Fibroblast of skin of abdomen (primary cell): Measurements from ENCODE around the gene GNRHR.
"Not testable (repeated sequence)": the region's sequence is repeated elsewhere in the genome, so short reads cannot be mapped to it uniquely, and the experiment has no call there.

Experiments used
- DNase-seq: peaks from one replicate; pipeline ENCODE4 v3.0.0-alpha.2; 2013

Gene GNRHR

DNA sequence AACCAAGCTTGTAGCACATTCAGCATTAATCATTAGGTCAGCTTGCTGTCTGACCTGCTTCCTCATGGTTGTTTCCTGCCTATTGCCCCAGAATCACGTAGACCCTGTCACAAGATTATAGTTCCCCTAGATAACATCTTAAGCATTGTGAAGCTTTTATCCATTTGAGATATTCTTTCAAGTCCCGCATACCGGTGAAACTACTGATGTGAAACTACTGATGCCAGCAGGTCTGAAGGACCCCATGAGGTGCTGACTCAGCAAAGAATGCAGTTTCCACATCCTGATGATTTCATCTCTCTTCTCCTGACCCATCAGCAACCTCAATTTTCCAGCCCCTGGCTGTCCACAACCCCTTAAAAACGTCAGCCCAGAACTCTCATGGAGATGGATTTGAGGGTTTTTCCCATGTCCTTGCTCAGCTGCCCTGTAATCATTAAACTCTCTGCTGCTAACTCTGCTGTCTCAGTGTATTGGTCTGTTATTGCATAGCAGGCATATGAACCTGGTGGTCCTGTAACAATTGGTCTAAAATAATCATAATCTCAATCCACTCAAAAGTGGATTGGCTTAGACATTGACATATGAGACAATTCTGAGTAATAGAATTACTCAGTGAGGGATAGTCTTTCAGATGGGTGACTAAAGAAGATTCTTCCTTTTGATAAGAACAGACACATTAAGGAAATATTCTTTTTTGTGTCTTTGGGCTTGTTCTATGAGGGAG, 26.9 kb downstream of the GNRHR start:
- DNase-seq: peak; percentile 58

DNA sequence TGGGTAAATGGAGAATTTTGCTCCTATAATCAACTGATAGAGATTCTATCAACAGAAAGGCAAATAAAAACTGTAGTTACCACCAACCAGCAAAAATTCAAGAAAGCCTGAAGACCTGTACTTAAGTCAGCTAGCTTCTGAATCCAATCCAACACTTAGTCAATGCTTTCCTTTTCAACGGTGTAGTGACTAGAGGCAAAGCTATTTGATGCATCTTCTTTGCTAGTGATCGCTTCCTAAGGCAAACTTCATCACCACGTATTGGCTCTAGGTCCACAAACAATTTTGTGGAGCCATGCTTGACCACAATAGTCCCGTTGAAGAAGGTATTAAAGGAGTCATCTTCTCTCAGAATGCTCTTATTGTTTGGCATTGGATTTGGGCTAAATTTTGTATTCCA, 28.2 kb downstream of the GNRHR start:
- peak; percentile 39 for DNase-seq

DNA sequence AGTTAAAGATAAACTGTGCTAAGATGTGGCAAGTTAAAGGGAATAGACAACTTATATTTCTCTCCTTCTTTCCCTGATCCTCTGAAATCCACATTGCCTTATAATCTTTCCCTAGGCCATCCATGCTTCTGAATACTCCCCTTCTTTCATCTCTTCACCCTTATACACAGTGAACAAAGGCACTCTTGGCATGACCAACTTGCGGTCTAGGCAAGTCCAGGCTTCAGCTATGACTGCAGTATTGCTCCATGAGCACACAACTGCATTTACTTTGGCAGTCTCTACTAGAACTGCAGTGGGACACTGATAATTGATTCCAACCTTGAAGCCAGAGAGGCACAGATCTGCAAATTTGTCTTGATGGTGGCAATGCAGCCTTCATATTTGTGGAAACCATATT, 29.1 kb downstream of the GNRHR start:
- DNase-seq: no peak

DNA sequence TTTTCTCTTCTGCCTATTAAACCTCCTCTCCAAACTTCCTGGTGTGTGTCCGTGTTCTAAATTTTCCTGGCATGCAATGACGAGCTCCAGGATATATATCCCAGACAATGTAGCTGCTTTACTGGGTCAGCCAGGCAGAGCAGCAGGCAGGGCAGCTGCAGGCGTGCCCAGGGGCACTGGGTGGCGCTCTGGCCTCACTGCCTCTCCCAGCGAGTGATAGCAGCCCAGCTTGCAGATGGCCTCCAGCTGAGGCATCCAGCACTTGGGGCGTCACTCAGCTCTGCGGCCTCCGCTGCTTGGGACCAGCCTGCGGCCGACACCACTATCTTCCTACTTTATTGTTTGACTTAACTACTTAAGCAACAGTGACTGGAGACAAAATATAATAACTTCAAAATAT, 30.2 kb downstream of the GNRHR start:
- peak; percentile 7 for DNase-seq

DNA sequence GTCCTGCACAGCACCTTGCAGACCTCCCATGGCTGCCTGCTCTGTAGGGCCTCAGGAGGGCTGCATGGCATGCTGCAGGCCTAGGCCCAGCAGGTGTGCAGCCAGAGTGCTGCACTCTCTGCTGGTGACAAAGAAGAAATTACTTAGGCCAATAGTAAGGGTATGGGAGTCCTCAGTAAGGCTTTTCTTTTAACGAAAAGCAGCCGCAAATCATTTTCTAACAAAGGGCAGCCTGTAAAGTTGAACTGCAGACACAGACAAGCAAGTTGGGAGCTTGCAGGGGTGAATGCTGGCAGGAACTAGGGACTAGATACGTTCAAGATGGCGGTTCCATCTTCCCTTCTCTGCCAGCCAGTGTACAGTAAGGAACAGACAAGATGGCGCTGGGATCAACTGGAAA, 30.8 kb downstream of the GNRHR start:
- no peak for DNase-seq

DNA sequence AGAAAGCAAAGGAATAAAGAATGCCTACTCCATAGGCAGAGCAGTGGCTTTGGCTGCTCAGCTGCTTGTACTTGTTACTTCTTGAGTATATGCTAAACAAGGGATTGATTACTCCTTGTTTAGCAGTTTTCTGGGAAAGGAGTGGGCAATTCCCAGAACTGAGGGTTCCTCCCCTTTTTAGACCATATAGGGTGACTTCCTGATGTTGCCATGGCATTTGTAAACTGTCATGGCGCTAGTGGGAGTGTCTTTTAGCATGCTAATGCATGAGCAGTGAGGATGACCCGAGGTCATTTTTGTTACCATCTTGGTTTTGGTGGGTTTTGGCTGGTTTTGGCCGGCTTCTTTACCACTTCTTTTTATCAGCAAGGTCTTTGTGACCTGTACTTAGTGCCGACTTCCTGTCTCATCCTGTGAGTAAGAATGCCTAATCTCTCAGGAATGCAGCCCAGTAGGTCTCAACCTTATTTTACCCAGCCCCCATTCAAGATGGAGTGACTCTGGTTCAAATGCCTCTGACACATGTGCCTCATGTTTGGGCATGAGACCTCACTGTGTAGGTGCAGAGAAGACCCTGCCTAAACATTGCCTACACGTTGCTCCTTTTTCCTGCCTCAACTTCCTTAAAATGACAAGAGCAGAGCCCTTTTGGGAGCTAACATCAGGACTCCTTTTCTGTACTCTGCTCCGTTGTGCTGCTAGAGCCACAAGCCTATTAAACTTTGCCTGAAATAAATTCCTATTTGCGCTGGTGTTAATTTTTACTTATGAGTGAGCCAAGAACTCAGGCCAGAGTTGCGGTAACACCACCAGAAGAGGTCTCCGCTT, 32.2 kb downstream of the GNRHR start:
- peak; percentile 45 for DNase-seq

DNA sequence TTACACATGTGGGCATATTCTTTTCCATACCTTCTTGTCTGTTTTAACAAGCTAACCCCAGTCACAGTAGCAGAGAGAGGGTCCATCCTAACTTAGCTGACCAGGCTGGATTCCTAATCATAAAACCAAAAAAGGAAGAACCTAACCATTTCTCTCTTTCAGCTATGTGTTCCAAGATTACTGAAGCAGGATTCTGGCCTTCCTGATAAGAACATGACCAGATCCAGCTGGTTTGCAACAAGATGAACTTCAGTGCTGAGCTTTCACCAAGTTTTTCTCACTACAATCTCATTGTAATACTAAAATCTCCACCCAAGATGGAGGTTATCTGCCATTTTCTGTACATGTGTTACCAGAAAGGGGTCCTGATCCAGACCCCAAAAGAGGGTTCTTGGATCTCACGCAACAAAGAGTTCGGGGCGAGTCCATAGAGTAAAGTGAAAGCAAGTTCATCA, 32.8 kb downstream of the GNRHR start:
- DNase-seq: no peak

DNA sequence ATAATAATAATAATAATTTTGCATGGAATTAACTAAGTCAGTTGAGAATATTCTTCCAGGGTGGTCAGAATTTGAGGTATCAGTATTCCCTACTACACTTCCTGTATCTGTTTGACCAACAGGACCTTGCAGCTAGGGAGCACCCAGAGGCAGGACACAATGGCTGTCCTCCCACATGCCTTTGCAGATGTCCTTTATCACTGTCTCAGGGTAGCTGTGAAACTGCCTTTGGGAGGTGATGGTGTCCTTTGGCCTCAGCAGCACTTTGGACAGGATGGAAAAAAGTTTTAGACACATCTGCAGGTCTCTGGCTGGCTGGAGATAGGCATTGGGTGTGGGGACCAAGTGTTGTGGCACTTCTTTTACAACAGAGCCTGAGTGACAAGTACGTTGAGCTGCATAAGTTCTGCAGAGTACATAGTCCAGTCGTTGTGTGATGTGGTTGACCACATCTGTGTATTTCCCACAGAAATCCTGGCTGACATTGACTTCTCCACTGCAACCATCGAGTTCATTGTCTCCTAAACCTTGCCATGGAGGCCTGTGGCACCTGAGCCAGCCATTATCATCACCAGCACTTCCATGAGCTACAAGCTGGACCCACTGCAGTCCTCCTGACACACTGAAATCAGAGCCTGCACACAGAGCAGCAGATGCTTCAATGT, 34.1 kb downstream of the GNRHR start:
- DNase-seq: no peak

DNA sequence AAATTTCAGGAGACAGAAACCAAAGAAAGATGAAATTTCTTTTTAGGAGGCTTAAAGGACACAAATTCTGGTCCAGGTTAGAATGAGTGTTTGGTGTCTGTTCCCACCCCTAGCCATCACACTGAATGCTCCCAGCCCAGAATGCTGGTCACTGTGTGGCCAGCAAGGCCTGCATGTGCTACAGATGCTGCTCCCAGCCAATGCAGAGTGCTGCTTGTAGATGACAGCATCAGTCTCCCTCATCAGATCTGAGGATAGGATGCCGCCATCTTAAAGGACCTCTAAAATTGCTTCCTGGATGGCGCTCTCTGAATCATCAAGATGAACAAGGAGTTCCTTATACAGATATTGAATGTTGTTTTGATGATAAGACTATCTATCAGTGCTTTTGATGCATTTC, 35.3 kb downstream of the GNRHR start:
- no peak for DNase-seq

DNA sequence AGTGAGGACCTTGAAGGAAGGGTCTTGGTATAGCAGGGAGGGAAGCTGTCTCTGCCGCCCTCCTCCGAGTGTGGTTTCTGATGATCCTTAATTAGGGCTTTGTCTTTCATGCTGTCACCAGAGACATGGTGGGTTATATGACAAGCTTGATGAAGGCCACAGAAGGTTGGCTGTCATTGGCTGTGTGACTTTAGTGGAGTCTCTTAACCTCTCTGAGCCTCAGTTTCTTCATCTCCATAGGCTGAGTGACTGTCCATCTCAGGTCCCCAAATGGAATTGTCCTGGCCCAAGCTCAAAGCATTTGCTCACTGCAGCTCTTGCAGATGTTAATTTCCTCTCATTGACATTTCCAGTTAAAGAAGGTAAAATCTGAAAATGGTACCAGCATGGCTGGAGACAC, 36.6 kb downstream of the GNRHR start:
- DNase-seq: no peak

DNA sequence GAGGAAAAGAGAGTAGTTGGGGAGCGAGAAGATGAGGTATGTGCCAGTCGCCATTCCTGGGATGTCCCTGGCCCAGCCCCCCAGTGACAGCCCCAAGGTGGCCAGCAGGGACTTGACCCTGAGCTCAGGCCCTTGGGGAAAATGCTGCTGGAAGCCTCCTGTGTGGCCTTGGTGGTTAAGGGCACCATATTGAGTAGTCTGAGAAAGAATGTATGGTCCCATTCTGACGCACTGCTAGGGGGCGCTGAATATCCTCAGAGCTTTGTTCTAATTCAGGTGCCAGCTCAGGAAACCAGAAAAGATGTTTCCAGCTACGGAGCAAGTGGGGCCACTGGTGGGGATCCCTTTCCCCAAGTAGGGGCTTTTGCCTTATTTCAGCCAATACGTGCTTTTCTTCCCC, 39.2 kb downstream of the GNRHR start:
- no peak for DNase-seq

DNA sequence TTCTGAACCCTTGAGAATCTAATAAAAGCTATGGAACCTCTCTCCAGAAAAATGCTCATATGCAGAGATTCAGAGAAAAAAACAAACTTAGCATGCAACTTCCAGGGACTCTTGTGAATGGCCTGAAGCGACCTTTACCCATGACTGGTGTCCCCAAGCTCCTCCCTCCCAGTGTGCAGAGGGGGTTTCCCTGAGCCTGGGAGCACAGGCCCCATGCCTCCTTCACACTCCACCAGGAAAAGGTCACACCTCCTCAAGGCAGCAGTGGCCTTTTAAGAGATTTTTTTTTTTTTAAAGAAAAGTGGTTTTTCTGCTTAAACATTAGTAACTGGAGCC, 40.0 kb downstream of the GNRHR start:
- no peak for DNase-seq

DNA sequence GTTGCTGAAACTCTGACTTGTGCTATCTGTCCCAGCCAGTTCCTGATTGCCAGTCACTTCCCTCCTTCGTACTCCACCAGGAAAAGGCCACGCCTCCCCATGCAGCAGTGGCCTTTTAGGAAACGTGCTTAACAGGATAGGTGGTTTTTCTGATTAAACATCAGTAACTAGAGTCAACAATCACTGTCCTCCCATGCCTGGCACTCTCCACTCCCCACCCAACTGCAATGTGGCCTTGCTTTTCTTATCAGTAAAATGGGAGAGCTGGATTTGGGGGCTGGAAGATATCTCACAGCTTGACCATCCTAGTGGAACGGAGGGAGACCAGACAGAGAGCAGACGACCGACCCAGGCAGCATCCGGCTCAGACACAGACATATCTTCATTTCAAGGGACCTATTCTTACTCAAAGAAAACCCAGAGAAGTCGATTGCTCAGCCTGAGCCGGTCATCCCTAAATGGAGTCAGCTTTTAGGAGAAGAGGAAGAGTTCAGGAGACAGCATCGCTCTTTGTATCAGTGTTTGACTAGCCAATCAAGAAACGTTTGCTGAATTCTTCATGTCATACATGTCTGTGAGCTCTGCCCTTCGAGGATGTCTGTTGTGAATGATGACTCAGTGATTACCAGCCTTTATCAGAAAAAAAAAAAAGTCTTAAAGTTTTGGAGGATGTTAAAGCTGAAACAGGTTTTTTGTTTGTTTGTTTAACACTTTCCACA, 40.5 kb downstream of the GNRHR start:
- DNase-seq: peak; percentile 47

DNA sequence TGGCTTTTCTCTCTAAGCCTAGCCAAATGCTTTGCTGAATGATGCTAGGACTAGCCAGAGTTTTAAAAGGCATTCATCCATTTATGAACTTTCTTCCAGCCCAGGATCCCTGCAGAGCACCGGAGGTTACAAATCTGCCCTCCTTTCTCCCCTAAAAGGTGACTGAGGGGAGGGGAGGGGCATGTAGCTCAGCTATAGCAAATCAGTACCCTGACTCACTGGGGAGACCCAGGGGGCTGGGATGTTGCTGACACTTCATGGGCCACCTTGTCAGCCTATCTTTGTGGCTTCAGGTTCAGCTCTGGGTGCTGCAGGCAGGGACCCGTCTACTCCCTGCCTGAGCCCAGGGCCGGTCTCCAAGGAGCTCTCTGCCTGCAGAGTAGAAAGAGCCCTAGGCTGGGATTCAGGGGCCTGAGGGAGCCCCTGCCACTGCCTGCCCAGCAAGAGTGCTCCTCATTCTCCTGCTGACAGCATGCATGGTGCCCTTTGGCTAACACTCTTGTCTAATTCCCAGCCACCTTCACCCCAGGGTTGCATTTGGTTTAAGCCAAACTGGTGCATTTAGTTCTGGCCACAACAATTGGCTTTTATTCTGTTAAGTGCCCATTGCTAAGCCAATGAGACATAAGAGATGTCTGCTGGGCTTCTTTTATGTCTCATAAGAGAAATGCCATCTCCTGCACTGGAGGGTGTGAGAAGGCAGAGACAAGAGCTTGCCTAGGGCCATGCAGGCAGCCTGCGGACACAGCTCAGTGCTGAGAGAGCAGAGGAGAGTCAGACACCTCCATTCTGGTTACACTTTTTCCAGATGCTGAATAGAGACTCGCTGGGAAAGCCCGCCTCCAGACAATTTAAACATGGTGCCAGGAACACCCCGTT, 41.3 kb downstream of the GNRHR start:
- DNase-seq: no peak

DNA sequence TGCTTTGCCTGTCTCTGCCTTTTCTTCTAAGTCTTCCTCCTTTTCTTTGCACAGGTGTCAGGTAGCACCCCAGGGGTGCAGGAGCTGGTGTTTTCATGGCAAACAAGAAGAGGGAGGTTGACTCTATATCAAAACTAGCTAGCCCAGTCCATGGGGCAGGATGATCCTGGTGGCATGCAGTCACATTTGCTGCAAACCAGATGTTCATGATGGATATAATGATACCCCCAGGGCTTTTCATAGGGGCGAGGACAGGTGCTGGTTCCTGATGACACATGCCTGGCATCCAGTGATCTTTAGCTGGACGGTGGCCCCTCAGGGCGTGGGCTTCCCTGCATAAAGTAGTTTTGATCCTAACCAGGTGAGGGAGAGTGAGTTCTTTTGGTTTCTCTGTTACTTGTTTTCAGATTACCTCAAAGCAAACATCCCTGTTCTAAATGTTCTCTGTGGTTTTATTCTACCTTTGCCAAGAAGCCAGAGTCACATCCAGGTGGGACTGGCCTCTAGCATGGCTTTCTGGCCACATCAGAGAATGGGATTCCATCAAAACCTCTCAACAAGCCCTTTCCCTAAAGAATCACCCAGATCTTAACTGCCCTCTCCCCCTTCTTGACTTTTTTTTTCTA, 42.1 kb downstream of the GNRHR start:
- no peak for DNase-seq

DNA sequence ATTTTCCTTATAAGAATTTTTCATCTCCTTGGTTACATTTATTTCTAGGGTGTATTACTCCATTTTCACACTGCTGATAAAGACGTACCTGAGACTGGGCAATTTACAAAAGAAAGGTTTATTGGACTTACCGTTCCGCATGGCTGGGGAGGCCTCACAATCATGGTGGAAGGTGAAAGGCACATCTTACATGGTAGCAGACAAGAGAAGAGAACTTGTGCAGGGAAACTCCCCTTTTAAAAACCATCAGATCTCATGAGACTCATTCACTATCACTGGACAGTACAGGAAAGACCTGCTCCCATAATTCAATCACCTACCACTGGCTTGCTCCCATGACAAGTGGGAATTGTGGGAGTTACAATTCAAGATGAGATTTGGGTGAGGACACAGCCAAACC, 47.5 kb downstream of the GNRHR start:
- not testable (repeated sequence) for DNase-seq

DNA sequence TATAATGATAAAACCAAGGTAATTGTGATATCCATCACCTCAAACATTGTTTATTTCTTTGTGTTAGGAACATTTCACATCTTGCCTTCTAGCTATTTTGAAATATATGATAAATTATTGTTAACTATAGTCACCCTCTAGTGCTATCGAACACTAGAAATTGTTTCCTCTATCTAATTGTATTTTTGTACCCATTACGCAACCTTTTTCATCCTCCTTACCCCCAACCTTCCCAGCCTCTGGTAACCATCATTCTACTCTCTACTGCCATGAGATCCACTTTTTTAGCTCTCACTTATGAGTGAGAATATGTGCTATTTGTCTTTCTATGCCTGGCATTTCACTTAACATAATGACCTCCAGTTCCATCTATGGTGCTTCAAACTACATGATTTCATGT, 49.3 kb downstream of the GNRHR start:
- no peak for DNase-seq

DNA sequence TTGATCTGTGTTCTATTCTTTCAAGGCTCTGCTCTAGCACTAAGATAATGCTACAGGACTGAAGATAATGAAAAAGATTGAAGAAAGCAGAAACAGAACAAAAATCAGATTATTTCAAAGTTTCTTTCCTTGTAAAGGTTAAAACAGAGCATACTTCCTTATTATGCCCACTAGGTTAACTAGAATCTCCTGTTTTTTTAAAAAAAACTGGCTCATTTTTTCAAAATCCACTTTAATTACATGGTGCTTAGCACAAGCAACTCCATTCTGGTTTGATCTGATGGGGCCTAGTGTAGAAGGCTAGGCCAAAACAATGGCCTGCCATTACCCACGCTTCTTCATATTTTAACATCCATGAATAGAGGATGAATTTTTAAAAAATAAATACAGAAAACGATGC, 52.0 kb downstream of the GNRHR start:
- DNase-seq: no peak

DNA sequence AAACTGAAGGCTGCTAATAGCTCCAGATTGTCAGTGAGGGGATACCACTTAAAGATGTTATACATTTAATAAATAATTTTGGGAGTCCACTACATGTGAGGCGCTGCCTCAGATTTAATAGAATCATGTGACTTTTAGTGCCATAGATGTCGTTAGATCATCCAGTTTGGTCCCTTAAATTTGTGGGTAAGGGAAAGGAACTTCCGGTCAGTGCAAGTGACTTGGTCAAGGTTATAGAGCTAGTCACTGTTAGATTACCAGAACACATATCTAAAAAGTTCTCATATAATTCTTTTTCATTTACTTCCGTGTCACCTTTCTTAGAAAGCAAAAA, 52.7 kb downstream of the GNRHR start:
- DNase-seq: no peak

DNA sequence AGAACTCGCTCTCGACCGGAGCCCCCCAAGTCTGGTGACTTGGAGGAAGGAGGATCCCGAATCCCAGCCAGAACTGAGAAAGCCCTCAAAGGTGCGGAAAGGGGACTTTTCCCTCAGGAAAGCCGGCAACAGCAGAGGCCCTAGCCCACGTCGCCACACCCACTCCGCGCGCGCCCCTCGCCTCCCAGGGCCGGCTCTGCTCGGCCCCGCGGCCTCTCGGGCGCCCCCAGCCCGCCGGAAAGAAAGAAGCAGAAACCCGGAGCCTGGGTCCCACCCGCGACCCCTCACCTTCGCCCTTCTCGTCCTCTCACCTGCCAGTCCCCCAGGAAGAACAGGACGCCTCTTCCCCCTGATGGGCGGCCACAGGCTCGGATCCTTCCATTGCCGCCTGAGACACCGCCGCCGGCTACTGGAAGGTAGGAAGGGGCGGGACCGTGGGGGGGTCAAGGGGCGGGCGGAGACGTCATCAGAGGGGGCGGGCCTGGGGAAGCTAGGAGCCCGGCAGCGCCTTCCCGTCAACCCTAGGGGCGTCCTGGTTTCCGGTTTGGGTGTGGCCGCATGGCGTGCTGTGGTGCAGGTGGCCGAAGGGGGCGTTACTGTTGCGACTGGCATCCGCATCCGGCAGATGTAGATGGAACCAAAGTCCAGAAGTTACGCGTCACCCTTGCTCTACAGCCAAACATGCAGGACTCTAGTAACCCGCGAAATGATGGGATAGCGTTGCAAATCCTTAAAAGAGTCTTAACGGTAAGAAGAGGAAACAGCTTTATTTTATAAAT, 53.3 kb downstream of the GNRHR start, which contains the start of gene UBA6:
Gene UBA6 (minus strand): TSS at position 418 of the 779 bp plus-strand sequence. CDS start 36 bp downstream, at position 382.
- peak; percentile 96 for DNase-seq
